HUES64 (cell line): Measurements from ENCODE around the gene MARS1.
A peak's percentile ranks its signal among the peaks of the same experiment; 100 is the strongest.

ENCODE experiments used
- H3K27ac ChIP-seq: 2 replicates; pipeline ENCODE4 v1.7.0; 2013; ENCODE audit warnings: low read depth, low read length, inconsistent platforms
- H3K27me3 ChIP-seq: 2 replicates; pipeline ENCODE4 v1.6.1; 2013; ENCODE audit warnings: mild to moderate bottlenecking, low read length; ENCODE audit not compliant: insufficient read depth
- H3K36me3 ChIP-seq: 2 replicates; pipeline ENCODE4 v1.6.1; 2013; ENCODE audit warnings: mild to moderate bottlenecking, low read length; ENCODE audit not compliant: insufficient read depth
- H3K4me1 ChIP-seq: 2 replicates; pipeline ENCODE4 v1.6.1; 2013; ENCODE audit warnings: mild to moderate bottlenecking, low read length, moderate library complexity; ENCODE audit not compliant: insufficient read depth
- H3K4me3 ChIP-seq: 2 replicates; pipeline ENCODE4 v1.5.1; 2013; ENCODE audit warnings: mild to moderate bottlenecking, low read length, moderate library complexity
- H3K9ac ChIP-seq: 2 replicates; pipeline ENCODE4 v1.6.1; 2013; ENCODE audit warnings: mild to moderate bottlenecking, low read depth, low read length
- H3K9me3 ChIP-seq: 2 replicates; pipeline ENCODE4 v1.6.1; 2013; ENCODE audit warnings: low read depth, low read length; ENCODE audit not compliant: insufficient read depth
- WGBS: fragments of 150-250, 120-280 bp; methylation state at CpG from one replicate; pipeline ENCODE4 v1.1.7; 2013; ENCODE audit warnings: missing lambda C conversion rate; 5-methylcytosine and 5-hydroxymethylcytosine counted together

The MARS1 gene

DNA sequence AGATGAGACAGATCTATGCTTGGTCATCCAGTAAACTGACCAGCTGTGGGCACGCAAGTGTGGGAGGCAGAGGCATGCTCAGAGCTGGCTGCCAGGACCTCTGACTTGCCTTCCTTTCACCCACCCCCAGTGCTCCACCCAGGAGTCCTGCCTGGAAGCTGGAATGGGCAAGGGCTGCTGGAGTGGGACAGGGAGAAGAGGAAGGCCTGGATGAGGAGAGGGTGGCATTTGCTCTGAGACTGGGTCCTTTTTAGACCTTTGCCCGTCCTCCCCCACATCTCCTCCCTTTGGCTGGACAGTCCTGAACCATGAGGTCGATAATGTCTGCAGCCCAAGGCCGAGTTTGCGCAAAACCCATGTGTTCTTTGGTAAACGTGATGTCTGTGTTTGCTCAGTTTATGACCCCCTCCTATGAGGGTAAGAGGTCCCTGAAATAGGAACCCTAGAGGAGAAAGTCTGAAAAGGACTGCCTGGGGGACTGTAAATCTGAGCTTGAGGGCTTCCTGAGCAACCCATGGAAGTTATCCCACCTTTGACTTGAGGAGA is 36.6 kb upstream of the MARS1 start:
- H3K27me3 ChIP-seq = no peaks in the 10 kb centered on the region
- H3K9me3 ChIP-seq = no peaks in the 10 kb centered on the region
- H3K4me3 ChIP-seq = no peak overlapping the region
- no peak overlapping the region for H3K27ac ChIP-seq
- WGBS = 92% methylated on average over 6 of the region's 6 CpGs
- no peak overlapping the region for H3K9ac ChIP-seq
- peaks cover 24% of the 10 kb centered on the region for H3K4me1 ChIP-seq
- H3K36me3 ChIP-seq = no peaks in the 10 kb centered on the region

DNA sequence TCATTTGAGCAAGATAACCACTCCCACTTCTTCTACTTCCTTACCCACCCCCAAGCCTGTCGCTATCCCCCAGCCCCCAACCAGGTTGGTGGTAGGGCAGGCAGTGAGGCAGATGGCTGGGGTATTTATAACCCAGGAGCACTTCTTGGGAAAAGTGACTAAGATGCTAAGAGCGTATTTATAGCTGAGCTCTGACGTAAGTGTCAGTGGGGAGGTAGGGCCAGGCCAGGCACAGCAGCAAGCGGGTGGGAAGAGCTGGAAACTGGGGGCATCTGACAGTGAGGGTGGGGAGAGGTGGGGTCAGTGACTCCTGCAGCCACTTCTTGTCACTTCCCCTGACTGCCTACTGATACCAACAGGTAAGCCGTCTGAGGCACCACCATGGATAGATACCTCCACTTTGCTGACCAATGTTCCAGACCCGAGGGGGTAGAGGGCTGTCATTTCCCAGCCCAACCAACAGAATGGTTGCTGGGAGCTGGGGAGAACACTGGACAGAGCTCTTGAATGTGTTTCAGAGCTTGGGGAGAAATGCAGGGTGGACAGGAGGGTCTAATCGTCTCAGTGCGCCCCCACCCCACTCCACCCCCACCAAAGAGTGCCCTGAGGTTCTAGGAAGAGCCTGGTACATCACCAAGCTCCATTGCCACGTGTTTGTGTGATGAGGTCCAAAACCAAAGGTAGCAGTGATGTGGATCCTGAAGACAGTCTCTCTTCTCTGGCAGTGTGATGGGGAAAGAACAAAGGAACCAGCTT is 35.5 kb upstream of the MARS1 start:
- Histone ChIP-seq H3K36me3 (no peaks in the 10 kb centered on the region), H3K4me3 (no peak overlapping the region), H3K9ac (no peak overlapping the region), H3K27me3 (no peaks in the 10 kb centered on the region), H3K27ac (no peak overlapping the region), H3K9me3 (no peaks in the 10 kb centered on the region), H3K4me1 (peaks cover 24% of the 10 kb centered on the region)
- WGBS = 59% methylated on average over 6 of the region's 9 CpGs

- Histone ChIP-seq H3K9me3 (no peaks in the 10 kb centered on the region), H3K9ac (no peak overlapping the region), H3K27me3 (no peaks in the 10 kb centered on the region), H3K4me1 (peaks cover 24% of the 10 kb centered on the region), H3K36me3 (no peaks in the 10 kb centered on the region), H3K4me3 (no peak overlapping the region), H3K27ac (no peak overlapping the region)
- WGBS = 41% methylated on average over 7 of the region's 7 CpGs
Observed at GRCh38 chr12:57452937-57453509, 34.8 kb upstream of the MARS1 start.

- Histone ChIP-seq H3K9ac (peak overlapping the region; percentile 84), H3K4me1 (peaks cover 27% of the 10 kb centered on the region), H3K27me3 (no peaks in the 10 kb centered on the region), H3K4me3 (no peak overlapping the region), H3K27ac (peak overlapping the region; percentile 96), H3K36me3 (no peaks in the 10 kb centered on the region), H3K9me3 (no peaks in the 10 kb centered on the region)
- WGBS = 94% methylated on average over 2 of the region's 2 CpGs
Observed at GRCh38 chr12:57454213-57454565, 33.7 kb upstream of the MARS1 start.

- Histone ChIP-seq H3K27me3 (no peaks in the 10 kb centered on the region), H3K9ac (peak within 1 kb of the TSS; percentile 84), H3K4me3 (peak within 1 kb of the TSS; percentile 47), H3K9me3 (no peaks in the 10 kb centered on the region), H3K4me1 (peaks cover 27% of the 10 kb centered on the region), H3K27ac (peak within 1 kb of the TSS; percentile 96), H3K36me3 (no peaks in the 10 kb centered on the region)
- WGBS = 55% methylated on average over 10 of the region's 10 CpGs
Observed at GRCh38 chr12:57454566-57455373, 33.1 kb upstream of the MARS1 start, which contains the start of gene INHBE. INHBE (plus strand) TSS chr12:57455307; CDS start chr12:57455537, 230 bp downstream.

DNA sequence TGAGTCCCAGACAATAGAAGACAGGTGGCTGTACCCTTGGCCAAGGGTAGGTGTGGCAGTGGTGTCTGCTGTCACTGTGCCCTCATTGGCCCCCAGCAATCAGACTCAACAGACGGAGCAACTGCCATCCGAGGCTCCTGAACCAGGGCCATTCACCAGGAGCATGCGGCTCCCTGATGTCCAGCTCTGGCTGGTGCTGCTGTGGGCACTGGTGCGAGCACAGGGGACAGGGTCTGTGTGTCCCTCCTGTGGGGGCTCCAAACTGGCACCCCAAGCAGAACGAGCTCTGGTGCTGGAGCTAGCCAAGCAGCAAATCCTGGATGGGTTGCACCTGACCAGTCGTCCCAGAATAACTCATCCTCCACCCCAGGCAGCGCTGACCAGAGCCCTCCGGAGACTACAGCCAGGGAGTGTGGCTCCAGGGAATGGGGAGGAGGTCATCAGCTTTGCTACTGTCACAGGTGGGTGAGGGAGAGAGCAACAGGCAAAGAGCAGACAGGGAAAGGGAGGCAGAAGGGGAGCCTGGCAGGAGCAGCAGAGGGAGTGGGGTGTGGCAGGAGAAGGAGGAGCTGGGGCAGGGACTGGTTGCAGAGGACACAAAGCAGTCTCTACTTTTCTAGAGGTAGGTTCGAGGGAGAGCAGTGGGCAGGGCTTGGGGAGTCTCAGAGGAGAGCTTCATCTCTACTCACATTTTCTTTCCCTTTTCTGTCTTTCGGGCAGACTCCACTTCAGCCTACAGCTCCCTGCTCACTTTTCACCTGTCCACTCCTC is 32.3 kb upstream of the MARS1 start:
- Histone ChIP-seq H3K4me3 (peak overlapping the region; percentile 47), H3K36me3 (no peaks in the 10 kb centered on the region), H3K4me1 (peaks cover 27% of the 10 kb centered on the region), H3K27me3 (no peaks in the 10 kb centered on the region), H3K9ac (0 out of 2 replicates have a peak overlapping the region, but pooled peaks have one; percentile 6), H3K9me3 (no peaks in the 10 kb centered on the region), H3K27ac (peak overlapping the region; percentile 48; the same call in 1 of the 2 replicates)
- WGBS = 70% methylated on average over 9 of the region's 10 CpGs

GRCh38 chr12:57456145-57456700 is 31.6 kb upstream of the MARS1 start:
- Histone ChIP-seq H3K4me1 (peaks cover 27% of the 10 kb centered on the region), H3K9me3 (no peaks in the 10 kb centered on the region), H3K27me3 (no peaks in the 10 kb centered on the region), H3K27ac (no peak overlapping the region), H3K36me3 (no peaks in the 10 kb centered on the region), H3K4me3 (peak overlapping the region; percentile 47), H3K9ac (0 out of 2 replicates have a peak overlapping the region, but pooled peaks have one; percentile 6)
- WGBS = 56% methylated on average over 15 of the region's 15 CpGs

- Histone ChIP-seq H3K4me3 (peak overlapping the region; percentile 17; the same call in 1 of the 2 replicates), H3K9me3 (no peaks in the 10 kb centered on the region), H3K27me3 (no peaks in the 10 kb centered on the region), H3K36me3 (no peaks in the 10 kb centered on the region), H3K4me1 (peaks cover 27% of the 10 kb centered on the region), H3K27ac (no peak overlapping the region), H3K9ac (no peak overlapping the region)
- WGBS = 94% methylated on average over 6 of the region's 6 CpGs
Observed at GRCh38 chr12:57456737-57457490, 31.0 kb upstream of the MARS1 start.

DNA sequence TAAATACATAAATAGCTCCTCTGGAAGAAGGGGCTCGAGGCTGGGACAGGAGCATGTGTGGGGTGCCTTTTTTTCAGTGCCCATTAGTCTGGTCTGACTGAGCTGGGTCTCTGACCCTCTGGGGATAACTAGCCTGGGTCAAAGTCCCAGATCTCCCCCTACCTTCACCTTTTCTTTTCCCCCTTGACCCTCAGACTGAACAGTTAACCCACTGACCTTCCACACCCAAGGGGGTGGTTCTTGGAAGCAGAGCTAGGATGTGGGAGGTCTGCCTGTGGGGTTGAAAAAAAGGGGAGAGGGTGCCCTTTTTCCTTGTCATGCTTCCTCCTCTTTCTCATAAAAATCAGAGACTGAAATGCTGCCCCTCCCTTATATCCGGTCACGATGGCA is 29.2 kb upstream of the MARS1 start:
- Histone ChIP-seq H3K36me3 (no peaks in the 10 kb centered on the region), H3K4me1 (peaks cover 20% of the 10 kb centered on the region), H3K4me3 (peak overlapping the region; percentile 64), H3K9ac (0 out of 2 replicates have a peak overlapping the region, but pooled peaks have one; percentile 18), H3K27ac (peak overlapping the region; percentile 85), H3K27me3 (no peaks in the 10 kb centered on the region), H3K9me3 (no peaks in the 10 kb centered on the region)
- 29% methylated on average over 3 of the region's 3 CpGs for WGBS
